ENCODE results near the gene SRPK1. TPM values are rescaled to one million over a fixed set of nuclear protein-coding genes. Genes with fewer than 3 reads are reported as not detected.

Gene SRPK1
- total RNA-seq, 4 donors from 2014 or later: 25.4 to 36.5 (median 30.4) TPM

GRCh38 chr6:35804996-35805736 is 115.7 kb downstream of the SRPK1 start, which contains the start of gene LHFPL5:
LHFPL5 (plus strand) TSS chr6:35805352; CDS start chr6:35805671, 319 bp downstream.
- H3K9me3 ChIP-seq: no peaks in the 10 kb centered on the region
- no peak within 1 kb of the TSS for H3K27ac ChIP-seq (replicated peaks in 1 of 4)
- H3K27me3 ChIP-seq: peaks cover 0 to 54% (median 8%) of the 10 kb centered on the region in 4 donors
- 15% methylated on average over 24 of the region's 40 CpGs for WGBS
- peak within 1 kb of the TSS in 3 of 4 donors; percentile 12 to 28 (median 26) for H3K4me3 ChIP-seq
- DNase-seq (ENCODE audit: extremely low spot score): no peak
- intact Hi-C loops (cut with DNase I): no loop called here
- no peaks in the 10 kb centered on the region for H3K36me3 ChIP-seq
- peaks cover 0 to 8% (median 6%) of the 10 kb centered on the region in 4 donors for H3K4me1 ChIP-seq
- TF ChIP-seq POLR2AphosphoS5 (IDR thresholded peaks at IDR 0.05) (no peak), POLR2A (IDR thresholded peaks at IDR 0.05; ENCODE audit: low read depth) (no peak), EP300 (IDR thresholded peaks at IDR 0.05) (no peak)
- TF ChIP-seq, protein P1, sequence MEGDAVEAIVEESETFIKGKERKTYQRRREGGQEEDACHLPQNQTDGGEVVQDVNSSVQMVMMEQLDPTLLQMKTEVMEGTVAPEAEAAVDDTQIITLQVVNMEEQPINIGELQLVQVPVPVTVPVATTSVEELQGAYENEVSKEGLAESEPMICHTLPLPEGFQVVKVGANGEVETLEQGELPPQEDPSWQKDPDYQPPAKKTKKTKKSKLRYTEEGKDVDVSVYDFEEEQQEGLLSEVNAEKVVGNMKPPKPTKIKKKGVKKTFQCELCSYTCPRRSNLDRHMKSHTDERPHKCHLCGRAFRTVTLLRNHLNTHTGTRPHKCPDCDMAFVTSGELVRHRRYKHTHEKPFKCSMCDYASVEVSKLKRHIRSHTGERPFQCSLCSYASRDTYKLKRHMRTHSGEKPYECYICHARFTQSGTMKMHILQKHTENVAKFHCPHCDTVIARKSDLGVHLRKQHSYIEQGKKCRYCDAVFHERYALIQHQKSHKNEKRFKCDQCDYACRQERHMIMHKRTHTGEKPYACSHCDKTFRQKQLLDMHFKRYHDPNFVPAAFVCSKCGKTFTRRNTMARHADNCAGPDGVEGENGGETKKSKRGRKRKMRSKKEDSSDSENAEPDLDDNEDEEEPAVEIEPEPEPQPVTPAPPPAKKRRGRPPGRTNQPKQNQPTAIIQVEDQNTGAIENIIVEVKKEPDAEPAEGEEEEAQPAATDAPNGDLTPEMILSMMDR (IDR thresholded peaks at IDR 0.05): no peak

GRCh38 chr6:35801148-35801547 is 119.8 kb downstream of the SRPK1 start:
- H3K9me3 ChIP-seq: no peaks in the 10 kb centered on the region
- H3K4me1 ChIP-seq: peaks cover 0 to 8% (median 6%) of the 10 kb centered on the region in 4 donors
- intact Hi-C loops (cut with DNase I): no loop called here
- WGBS: 74% methylated on average over 3 of the region's 3 CpGs
- H3K27me3 ChIP-seq: peaks cover 0 to 44% (median 8%) of the 10 kb centered on the region in 4 donors
- no peak overlapping the region for H3K27ac ChIP-seq (replicated peaks in 1 of 4)
- no peaks in the 10 kb centered on the region for H3K36me3 ChIP-seq
- no peak for DNase-seq (ENCODE audit: extremely low spot score)
- H3K4me3 ChIP-seq: no peak overlapping the region
- TF ChIP-seq POLR2AphosphoS5 (IDR thresholded peaks at IDR 0.05): no peak
- TF ChIP-seq EP300 (IDR thresholded peaks at IDR 0.05): no peak

DNA sequence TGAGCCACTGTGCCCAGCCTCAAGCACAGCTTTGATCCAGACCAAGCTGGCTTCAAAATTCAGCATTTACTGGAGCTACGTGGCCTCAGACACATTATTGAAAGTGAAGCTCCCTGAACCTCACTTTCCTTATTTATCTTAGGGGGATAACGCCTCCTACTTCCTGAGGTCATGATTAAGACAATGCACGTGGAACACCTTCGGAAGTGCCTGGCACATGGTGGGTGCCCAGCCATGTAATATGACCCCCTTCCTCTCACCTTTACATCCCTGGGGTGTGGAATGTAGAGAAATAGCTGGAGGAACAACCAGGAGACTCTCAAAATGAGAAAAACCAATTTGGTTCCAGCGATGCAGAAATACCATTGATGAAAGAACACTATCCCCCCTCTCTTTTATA is 122.2 kb downstream of the SRPK1 start:
- TF ChIP-seq POLR2A (IDR thresholded peaks at IDR 0.05; ENCODE audit: low read depth) (no peak), EP300 (IDR thresholded peaks at IDR 0.05) (no peak), POLR2AphosphoS5 (IDR thresholded peaks at IDR 0.05) (no peak)
- TF ChIP-seq, protein P1 (IDR thresholded peaks at IDR 0.05): no peak
- DNase-seq (ENCODE audit: extremely low spot score): no peak
- Histone ChIP-seq H3K36me3 (no peaks in the 10 kb centered on the region), H3K4me1 (no peaks in the 10 kb centered on the region), H3K9me3 (no peaks in the 10 kb centered on the region), H3K4me3 (no peak overlapping the region), H3K27me3 (peaks cover 0 to 32% (median 0%) of the 10 kb centered on the region in 4 donors), H3K27ac (replicated peaks in 1 of 4) (no peak overlapping the region)
- WGBS: 67% methylated on average over 5 of the region's 5 CpGs
- intact Hi-C loops (cut with DNase I): loop anchor here (1.0 kb wide), 1 partner anchor 11 kb away; no protein-coding TSS in a partner anchor

DNA sequence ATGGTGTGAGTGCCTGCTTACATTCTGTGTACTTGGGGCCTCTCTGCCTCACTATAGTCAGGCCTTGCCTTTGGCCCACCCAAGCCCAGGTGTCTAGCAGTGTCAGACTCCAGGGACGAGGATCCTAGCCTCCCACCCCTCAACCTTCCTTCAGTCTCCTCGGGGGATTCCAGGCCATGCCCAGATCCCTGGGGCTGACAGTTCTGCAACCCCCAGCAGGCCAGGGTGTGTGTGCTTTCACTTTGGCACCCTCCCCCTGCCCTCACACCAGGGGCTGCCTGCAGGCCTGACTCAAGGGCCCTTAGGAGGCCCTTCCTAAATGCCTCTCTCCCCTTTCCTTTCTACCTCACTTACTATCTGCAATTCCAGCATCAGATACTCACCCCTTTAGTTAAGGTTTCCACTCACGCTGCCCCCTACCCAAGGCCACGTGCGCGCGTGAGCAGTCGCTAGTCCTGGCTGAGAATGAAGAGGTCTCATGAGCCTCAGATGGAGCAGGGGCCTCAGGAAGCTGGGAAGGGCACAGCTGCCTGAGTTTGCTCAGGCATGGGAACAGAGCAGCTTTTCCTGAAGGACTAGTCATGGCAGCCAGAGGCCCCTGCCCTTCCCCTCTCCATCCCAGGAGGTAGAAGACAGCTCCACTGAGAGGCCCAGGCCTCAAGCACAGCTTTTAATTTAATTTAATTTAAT is 122.9 kb downstream of the SRPK1 start:
- Histone ChIP-seq H3K9me3 (no peaks in the 10 kb centered on the region), H3K4me3 (no peak overlapping the region), H3K36me3 (no peaks in the 10 kb centered on the region), H3K4me1 (no peaks in the 10 kb centered on the region), H3K27me3 (peaks cover 0 to 39% (median 0%) of the 10 kb centered on the region in 4 donors), H3K27ac (replicated peaks in 1 of 4) (no peak overlapping the region)
- no peak for DNase-seq (ENCODE audit: extremely low spot score)
- TF ChIP-seq, protein P1 (IDR thresholded peaks at IDR 0.05): no peak
- WGBS: 82% methylated on average over 8 of the region's 8 CpGs
- intact Hi-C loops (cut with DNase I): loop anchor here (1.0 kb wide), 1 partner anchor 11 kb away; no protein-coding TSS in a partner anchor

DNA sequence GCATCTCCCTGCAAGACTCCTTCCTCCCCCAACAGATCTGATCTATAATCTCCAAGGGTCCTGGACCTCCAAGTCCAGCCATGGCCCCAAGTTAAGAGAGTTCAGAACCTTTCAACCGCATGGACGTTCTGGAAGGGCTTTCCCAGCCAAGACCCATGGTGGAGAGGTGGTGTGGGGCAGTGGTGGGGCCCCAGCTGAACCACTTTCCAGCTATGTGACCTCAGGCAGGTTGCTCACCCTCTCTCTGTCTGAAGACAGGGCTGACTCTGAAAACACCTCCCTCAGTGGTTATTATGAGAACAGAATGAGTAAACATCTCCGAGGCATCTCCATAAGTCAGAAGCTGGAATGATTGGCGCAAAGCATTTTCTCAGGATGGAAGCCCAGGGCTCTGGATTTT is 124.7 kb downstream of the SRPK1 start:
- TF ChIP-seq EP300 (IDR thresholded peaks at IDR 0.05) (no peak), POLR2A (IDR thresholded peaks at IDR 0.05; ENCODE audit: low read depth) (no peak), POLR2AphosphoS5 (IDR thresholded peaks at IDR 0.05) (no peak)
- TF ChIP-seq, protein P1 (IDR thresholded peaks at IDR 0.05): no peak
- H3K36me3 ChIP-seq: no peaks in the 10 kb centered on the region
- WGBS: 73% methylated on average over 4 of the region's 4 CpGs
- H3K4me1 ChIP-seq: no peaks in the 10 kb centered on the region
- no peak overlapping the region for H3K4me3 ChIP-seq
- H3K27ac ChIP-seq (replicated peaks in 1 of 4): no peak overlapping the region
- no peaks in the 10 kb centered on the region for H3K9me3 ChIP-seq
- DNase-seq (ENCODE audit: extremely low spot score): no peak
- intact Hi-C loops (cut with DNase I): no loop called here
- peaks cover 0 to 55% (median 0%) of the 10 kb centered on the region in 4 donors for H3K27me3 ChIP-seq

Measured in esophagus muscularis mucosa (tissue), 4 donors.